Measurements from ENCODE around the gene CREM. TPM values are rescaled to one million over a fixed set of nuclear protein-coding genes. Genes with fewer than 3 reads are reported as not detected.
A peak's percentile ranks its signal among the peaks of the same experiment; 100 is the strongest.

Gene CREM
- total and polyA plus RNA-seq, 10 of the 15 experiments (the other 5 are each of a cell fraction or from before 2014, with no cell fraction given) = 51.3 to 115 (median 70.6) TPM

DNA sequence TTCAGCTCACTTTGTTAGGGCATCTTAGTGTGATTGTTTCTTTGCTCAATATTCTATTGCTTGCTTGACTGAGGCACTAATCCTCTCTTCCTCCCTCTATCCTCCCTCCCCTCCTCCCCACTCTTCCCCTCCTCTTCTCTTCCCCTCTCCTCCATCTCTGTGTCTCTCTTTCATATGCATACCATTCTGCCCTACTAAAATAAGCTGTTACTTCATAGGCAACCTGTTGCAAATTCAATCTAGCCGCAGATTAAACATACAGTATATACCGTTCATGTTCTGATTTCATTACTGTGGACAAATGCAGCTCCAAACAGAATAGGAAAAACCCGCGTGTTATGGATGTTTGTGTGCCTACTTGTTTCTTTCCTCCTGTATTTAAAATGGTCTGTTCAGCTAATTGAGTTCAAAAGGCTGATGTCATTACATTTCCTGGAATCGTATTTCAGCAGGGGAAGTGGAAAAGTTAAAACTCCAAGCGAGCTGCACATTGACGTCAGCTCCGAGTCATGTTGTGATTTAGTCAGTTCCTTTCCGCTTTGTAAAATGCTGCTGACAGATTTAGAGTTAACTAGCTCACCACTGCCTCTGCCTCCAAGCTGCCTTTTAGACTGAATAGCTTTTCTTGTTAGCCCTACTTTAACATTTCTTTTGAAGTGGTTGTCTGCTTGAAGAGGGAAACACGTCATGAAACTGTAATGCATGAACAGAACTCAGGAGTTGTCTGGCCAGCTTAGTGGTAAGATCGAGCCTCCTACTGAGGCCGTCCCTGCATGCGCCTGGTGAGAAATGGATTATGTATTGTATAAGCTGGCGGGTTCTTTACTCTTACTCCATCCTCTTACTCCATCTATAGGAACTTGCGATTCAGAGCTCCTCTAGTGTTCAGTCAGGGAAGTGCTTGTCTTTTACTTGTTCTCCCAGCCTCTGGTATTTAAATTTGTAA, 69.0 kb downstream of the CREM start (continued):
- no peak for TF ChIP-seq REST (IDR thresholded peaks at IDR 0.05; ENCODE audit: low read depth, low read length)
- TF ChIP-seq ETV6 (conservative IDR thresholded peaks at IDR 0.05 in 1 of 2, IDR thresholded peaks at IDR 0.05 in 1 of 2; ENCODE audit: borderline replicate concordance in 1 of 2, low read depth in 1 of 2) = peak in 1 of 2 experiments; percentile 85; a peak in 1 of 4 replicates
- TF ChIP-seq RELB (IDR thresholded peaks at IDR 0.05; ENCODE audit: low read depth) = peak; percentile 62; the same call in 1 of the 2 replicates
- no peak for TF ChIP-seq USF2 (IDR thresholded peaks at IDR 0.05; ENCODE audit: borderline replicate concordance, low read depth, low read length)
- TF ChIP-seq SREBF1 (IDR thresholded peaks at IDR 0.05; ENCODE audit: low read length) = no peak
- no peak; the same call in 1 of the 2 replicates for TF ChIP-seq IRF4 (IDR thresholded peaks at IDR 0.05; ENCODE audit: low read depth, low read length)
- TF ChIP-seq KAT2A (conservative IDR thresholded peaks at IDR 0.05; ENCODE audit: control insufficient read depth, low read depth, low read length) = no peak
- peak; percentile 81 for TF ChIP-seq MLLT1 (IDR thresholded peaks at IDR 0.05)
- TF ChIP-seq, protein P1, sequence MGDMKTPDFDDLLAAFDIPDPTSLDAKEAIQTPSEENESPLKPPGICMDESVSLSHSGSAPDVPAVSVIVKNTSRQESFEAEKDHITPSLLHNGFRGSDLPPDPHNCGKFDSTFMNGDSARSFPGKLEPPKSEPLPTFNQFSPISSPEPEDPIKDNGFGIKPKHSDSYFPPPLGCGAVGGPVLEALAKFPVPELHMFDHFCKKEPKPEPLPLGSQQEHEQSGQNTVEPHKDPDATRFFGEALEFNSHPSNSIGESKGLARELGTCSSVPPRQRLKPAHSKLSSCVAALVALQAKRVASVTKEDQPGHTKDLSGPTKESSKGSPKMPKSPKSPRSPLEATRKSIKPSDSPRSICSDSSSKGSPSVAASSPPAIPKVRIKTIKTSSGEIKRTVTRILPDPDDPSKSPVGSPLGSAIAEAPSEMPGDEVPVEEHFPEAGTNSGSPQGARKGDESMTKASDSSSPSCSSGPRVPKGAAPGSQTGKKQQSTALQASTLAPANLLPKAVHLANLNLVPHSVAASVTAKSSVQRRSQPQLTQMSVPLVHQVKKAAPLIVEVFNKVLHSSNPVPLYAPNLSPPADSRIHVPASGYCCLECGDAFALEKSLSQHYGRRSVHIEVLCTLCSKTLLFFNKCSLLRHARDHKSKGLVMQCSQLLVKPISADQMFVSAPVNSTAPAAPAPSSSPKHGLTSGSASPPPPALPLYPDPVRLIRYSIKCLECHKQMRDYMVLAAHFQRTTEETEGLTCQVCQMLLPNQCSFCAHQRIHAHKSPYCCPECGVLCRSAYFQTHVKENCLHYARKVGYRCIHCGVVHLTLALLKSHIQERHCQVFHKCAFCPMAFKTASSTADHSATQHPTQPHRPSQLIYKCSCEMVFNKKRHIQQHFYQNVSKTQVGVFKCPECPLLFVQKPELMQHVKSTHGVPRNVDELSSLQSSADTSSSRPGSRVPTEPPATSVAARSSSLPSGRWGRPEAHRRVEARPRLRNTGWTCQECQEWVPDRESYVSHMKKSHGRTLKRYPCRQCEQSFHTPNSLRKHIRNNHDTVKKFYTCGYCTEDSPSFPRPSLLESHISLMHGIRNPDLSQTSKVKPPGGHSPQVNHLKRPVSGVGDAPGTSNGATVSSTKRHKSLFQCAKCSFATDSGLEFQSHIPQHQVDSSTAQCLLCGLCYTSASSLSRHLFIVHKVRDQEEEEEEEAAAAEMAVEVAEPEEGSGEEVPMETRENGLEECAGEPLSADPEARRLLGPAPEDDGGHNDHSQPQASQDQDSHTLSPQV (IDR thresholded peaks at IDR 0.05) = peak; percentile 68; the same call in 1 of the 2 replicates
- TF ChIP-seq SP1 (IDR thresholded peaks at IDR 0.05; ENCODE audit: low read depth, low read length) = peak; percentile 64
- peak; percentile 82 for TF ChIP-seq EED (IDR thresholded peaks at IDR 0.05; ENCODE audit: low read depth)

Data from GM12878 (cell line).